ENCODE measurements around the gene RAD23A.

GRCh38 chr19:12946092-12946721 lies 545 bp downstream of the RAD23A start:
- TF ChIP-seq CTCF (IDR thresholded peaks at IDR 0.05; ENCODE audit: extremely low read depth in 1 of 2, insufficient read depth in 1 of 2, low read depth in 1 of 2, low read length in 2 of 2) (no peak), GATA2 (IDR thresholded peaks at IDR 0.05; ENCODE audit: insufficient read depth, insufficient read length, low read depth, low read length) (no peak), POLR2A (IDR thresholded peaks at IDR 0.05; ENCODE audit: low read depth, low read length) (no peak), EZH2 (IDR thresholded peaks at IDR 0.05; ENCODE audit: borderline replicate concordance, low read depth, low read length, severe bottlenecking) (no peak)
